Endothelial cell of umbilical vein (primary cell): ENCODE measurements around the gene SOCS7. TPM values are rescaled to one million over a fixed set of nuclear protein-coding genes. Genes with fewer than 3 reads are reported as not detected.

Source experiments
- BruUV-seq: library from RNA; stranded (reverse); fragments of 400-500 nt; replicated peaks from 2 replicates; lab custom pipeline; 2021; lab: Mats Ljungman, UMichigan
- CTCF ChIA-PET: fragments of 300-600, 350-600 bp; sonication (Branson Sonifier 250); formaldehyde crosslinking; loops from one replicate; lab custom pipeline; 2021; ENCODE audit warnings: antibody characterized with exemption, inconsistent platforms; lab: Charles Lee
- POLR2A ChIA-PET: fragments of 300-600, 350-600 bp; sonication (Branson Sonifier 250); formaldehyde crosslinking; loops from one replicate; lab custom pipeline; 2021; ENCODE audit warnings: antibody characterized with exemption, inconsistent platforms; lab: Charles Lee
- DNase-seq: peaks from one replicate; pipeline ENCODE4 v3.0.0-alpha.2; 2011; ENCODE audit warnings: low read depth, low spot score
- FAIRE-seq: peaks from 2 replicates; lab custom pipeline; 2011; peaks lifted over from hg19 to GRCh38; lab: Jason Lieb, UNC
- H2AFZ ChIP-seq: 2 replicates; pipeline ENCODE4 v1.6.0; 2012; ENCODE audit warnings: low read depth, low read length, control low read depth, inconsistent platforms
- H3K27ac ChIP-seq: 2 replicates; pipeline ENCODE4 v1.5.1; 2011; ENCODE audit warnings: low read depth, mild to moderate bottlenecking, control low read depth, low read length, moderate library complexity; ENCODE audit not compliant: insufficient read depth
- H3K27me3 ChIP-seq, 2 experiments: 2 replicates each; pipeline versions ENCODE4 v1.6.0 to v1.6.1; 2011; ENCODE audit warnings: low read length in 2 of 2, mixed read lengths in 1 of 2; ENCODE audit not compliant: control insufficient read depth in 2 of 2, insufficient read depth in 2 of 2
- H3K36me3 ChIP-seq, 2 experiments: 2 replicates in 1 of 2; 3 replicates in 1 of 2; pipeline ENCODE4 v1.5.1; 2011; ENCODE audit warnings: low read length in 2 of 2, mild to moderate bottlenecking in 1 of 2, moderate library complexity in 1 of 2; ENCODE audit not compliant: control insufficient read depth in 2 of 2, insufficient read depth in 2 of 2; ENCODE audit errors: extremely low read depth in 1 of 2
- H3K4me1 ChIP-seq: 3 replicates; pipeline ENCODE4 v1.5.1; 2011; ENCODE audit warnings: mild to moderate bottlenecking, low read length; ENCODE audit not compliant: control insufficient read depth, insufficient read depth; ENCODE audit errors: extremely low read depth
- H3K4me2 ChIP-seq: 2 replicates; pipeline ENCODE4 v1.6.1; 2011; ENCODE audit warnings: low read length, control low read depth, mixed read lengths; ENCODE audit not compliant: insufficient read depth
- H3K4me3 ChIP-seq, 3 experiments: fragments of 200-600 bp in 1 of 3; sonication (generic), shearing (Covaris generic) in 1 of 3; replicated peaks in 1 of 3; 2 replicates each; pipeline ENCODE4 v1.5.1; 2011 to 2016; ENCODE audit warnings: control low read depth in 3 of 3, low read length in 3 of 3, mild to moderate bottlenecking in 2 of 3, inconsistent platforms in 1 of 3, low read depth in 1 of 3, moderate library complexity in 1 of 3; ENCODE audit not compliant: insufficient read depth in 1 of 3
- H3K79me2 ChIP-seq: 2 replicates; pipeline ENCODE4 v1.6.0; 2012; ENCODE audit warnings: low read length, inconsistent platforms; ENCODE audit not compliant: control insufficient read depth, insufficient read depth
- H3K9ac ChIP-seq: replicated peaks from 2 replicates; pipeline ENCODE3; 2011; ENCODE audit warnings: low read length, control low read depth; ENCODE audit not compliant: insufficient read depth; ENCODE audit errors: extremely low read depth
- H3K9me1 ChIP-seq: replicated peaks from 3 replicates; pipeline ENCODE4 v1.6.0; 2011; ENCODE audit warnings: mild to moderate bottlenecking, low read length; ENCODE audit not compliant: control insufficient read depth, insufficient read depth; ENCODE audit errors: extremely low read depth
- H3K9me3 ChIP-seq: replicated peaks from 2 replicates; pipeline ENCODE4 v1.5.1; 2012; ENCODE audit warnings: low read length, inconsistent platforms; ENCODE audit not compliant: control insufficient read depth, insufficient read depth
- H4K20me1 ChIP-seq: replicated peaks from 2 replicates; pipeline ENCODE3; 2011; ENCODE audit warnings: mild to moderate bottlenecking, low read length; ENCODE audit not compliant: control insufficient read depth, insufficient read depth; ENCODE audit errors: extremely low read depth
- CTCF ChIP-seq, 2 donors: IDR thresholded peaks; 1 replicate in 1 of 2; 2 replicates in 1 of 2; pipeline ENCODE4 v1.5.1; 2011; ENCODE audit warnings: low read length in 2 of 2, mild to moderate bottlenecking in 2 of 2, moderate library complexity in 2 of 2, control low read depth in 1 of 2, inconsistent platforms in 1 of 2, low read depth in 1 of 2; ENCODE audit not compliant: insufficient read depth in 1 of 2; ENCODE audit errors: extremely low read depth in 1 of 2
- EZH2 ChIP-seq: IDR thresholded peaks from 2 replicates; pipeline ENCODE4 v1.6.1; 2012; ENCODE audit warnings: borderline replicate concordance, low read depth, mild to moderate bottlenecking, moderate library complexity, low read length, inconsistent platforms; ENCODE audit not compliant: severe bottlenecking
- FOS ChIP-seq: IDR thresholded peaks from 2 replicates; pipeline ENCODE4 v1.6.1; 2011; ENCODE audit warnings: mild to moderate bottlenecking, low read length, moderate library complexity, borderline replicate concordance; ENCODE audit not compliant: insufficient read depth
- GATA2 ChIP-seq: IDR thresholded peaks from 2 replicates; pipeline ENCODE4 v1.7.0; 2011; ENCODE audit warnings: low read depth, mild to moderate bottlenecking, moderate library complexity, mixed read lengths, low read length; ENCODE audit not compliant: insufficient read length, insufficient read depth
- JUN ChIP-seq: IDR thresholded peaks from 2 replicates; pipeline ENCODE4 v1.6.1; 2011; ENCODE audit warnings: borderline replicate concordance, low read depth; ENCODE audit not compliant: insufficient read length, insufficient read depth
- MAX ChIP-seq: IDR thresholded peaks from 2 replicates; pipeline ENCODE4 v1.6.1; 2011; ENCODE audit not compliant: insufficient read depth, insufficient read length
- MYC ChIP-seq: IDR thresholded peaks from one replicate; pipeline ENCODE4 v1.6.1; 2011; ENCODE audit warnings: mild to moderate bottlenecking, low read depth, low read length
- POLR2A ChIP-seq: IDR thresholded peaks from 2 replicates; pipeline ENCODE4 v1.6.1; 2012; ENCODE audit warnings: low read depth, mild to moderate bottlenecking, control low read depth, low read length
- POLR2AphosphoS5 ChIP-seq: IDR thresholded peaks from 2 replicates; pipeline ENCODE4 v1.6.1; 2012; ENCODE audit warnings: low read depth, mild to moderate bottlenecking, control low read depth, low read length, moderate library complexity; ENCODE audit not compliant: insufficient read depth
- dilution Hi-C: fragments of 300-500 bp; cut with MboI; formaldehyde crosslinking; loops from one replicate; pipeline ENCODE4 v1.15.0; 2019; ENCODE audit warnings: low sequenced_read_pairs; ENCODE audit not compliant: extremely low pct_ligation_motif_present
- intact Hi-C: fragments of 100-400 bp; cut with micrococcal nuclease; formaldehyde crosslinking; loops from one replicate; pipeline ENCODE4 v1.10.0; 2022
- polyA plus RNA-seq, 4 experiments: library from polyadenylated mRNA; depleted of rRNA in 3 of 4; stranded (reverse) in 3 of 4; unstranded in 1 of 4; fragments of >200 nt; gene quantifications; 2 replicates each; pipeline versions ENCODE4 v1.2.1 to v1.2.3, GENCODE V29; 2011 to 2012; ENCODE audit warnings: missing spikeins in 1 of 4
- total RNA-seq: library from RNA; stranded (reverse); gene quantifications from 2 replicates; pipeline ENCODE4 v1.2.3, GENCODE V29; 2021

Gene SOCS7
- total and polyA plus RNA-seq, 2 donors (not counting 3 experiments of a cell fraction or from before 2014, with no cell fraction given), result 5.9 to 10.4 TPM

- no peak for FAIRE-seq
- no peak overlapping the region for H2AFZ ChIP-seq
- no peaks in the 10 kb centered on the region for H3K36me3 ChIP-seq
- no TSS peak for BruUV-seq
- H3K9me1 ChIP-seq, result no peaks in the 10 kb centered on the region
- no peak overlapping the region for H3K4me3 ChIP-seq
- H3K79me2 ChIP-seq, result no peaks in the 10 kb centered on the region
- no peak overlapping the region for H3K4me2 ChIP-seq
- no peak for TF ChIP-seq FOS
- no peak for TF ChIP-seq MYC
- no peak for TF ChIP-seq JUN
- no peak for TF ChIP-seq CTCF (IDR thresholded peaks at IDR 0.05; ENCODE audit: extremely low read depth in 1 of 2, insufficient read depth in 1 of 2, low read depth in 1 of 2, low read length in 2 of 2)
- no peak for TF ChIP-seq MAX
- TF ChIP-seq GATA2, result no peak
- no peak for TF ChIP-seq EZH2
- TF ChIP-seq POLR2AphosphoS5, result no peak
- no peak for TF ChIP-seq POLR2A
- DNase-seq, result no peak
- no peaks in the 10 kb centered on the region for H3K9me3 ChIP-seq
- H4K20me1 ChIP-seq, result no peaks in the 10 kb centered on the region
- no peaks in the 10 kb centered on the region for H3K4me1 ChIP-seq
- ChIA-PET POLR2A (no interaction called here), CTCF (interaction anchor here (7.6 kb wide), 1 partner anchor 62 kb away, joined by 365 read pairs; no protein-coding TSS in a partner anchor)
- H3K9ac ChIP-seq, result no peak overlapping the region
- intact Hi-C loops, result no loop called here
- peaks cover 0 to 3% of the 10 kb centered on the region in 2 experiments for H3K27me3 ChIP-seq
- dilution Hi-C loops, result no loop called here
- H3K27ac ChIP-seq, result no peak overlapping the region
Measured at GRCh38 chr17:38410201-38410600, 58.6 kb downstream of the SOCS7 start.
